ENCODE measurements around the gene MYO5C.

GRCh38 chr15:52207191-52207590 is 88.4 kb downstream of the MYO5C start:
- no peak for TF ChIP-seq POLR2AphosphoS5 (IDR thresholded peaks at IDR 0.05)
- TF ChIP-seq, protein P1, sequence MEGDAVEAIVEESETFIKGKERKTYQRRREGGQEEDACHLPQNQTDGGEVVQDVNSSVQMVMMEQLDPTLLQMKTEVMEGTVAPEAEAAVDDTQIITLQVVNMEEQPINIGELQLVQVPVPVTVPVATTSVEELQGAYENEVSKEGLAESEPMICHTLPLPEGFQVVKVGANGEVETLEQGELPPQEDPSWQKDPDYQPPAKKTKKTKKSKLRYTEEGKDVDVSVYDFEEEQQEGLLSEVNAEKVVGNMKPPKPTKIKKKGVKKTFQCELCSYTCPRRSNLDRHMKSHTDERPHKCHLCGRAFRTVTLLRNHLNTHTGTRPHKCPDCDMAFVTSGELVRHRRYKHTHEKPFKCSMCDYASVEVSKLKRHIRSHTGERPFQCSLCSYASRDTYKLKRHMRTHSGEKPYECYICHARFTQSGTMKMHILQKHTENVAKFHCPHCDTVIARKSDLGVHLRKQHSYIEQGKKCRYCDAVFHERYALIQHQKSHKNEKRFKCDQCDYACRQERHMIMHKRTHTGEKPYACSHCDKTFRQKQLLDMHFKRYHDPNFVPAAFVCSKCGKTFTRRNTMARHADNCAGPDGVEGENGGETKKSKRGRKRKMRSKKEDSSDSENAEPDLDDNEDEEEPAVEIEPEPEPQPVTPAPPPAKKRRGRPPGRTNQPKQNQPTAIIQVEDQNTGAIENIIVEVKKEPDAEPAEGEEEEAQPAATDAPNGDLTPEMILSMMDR (IDR thresholded peaks at IDR 0.05): no peak
- TF ChIP-seq POLR2A (IDR thresholded peaks at IDR 0.05): no peak

All from transverse colon (tissue), 4 donors.